Effector CD4-positive, alpha-beta T cell (primary cell): ENCODE data around the gene ABCB4.

Experiments
- DNase-seq: peaks from one replicate; pipeline ENCODE4 v3.0.0-alpha.2; 2020
- total RNA-seq: gene quantifications from one replicate; lab custom pipeline; 2026; lab: John Stamatoyannopoulos, UW

Gene ABCB4
- total RNA-seq: 0.56 reads per million

GRCh38 chr7:87475359-87476178 is at the start of gene ABCB4:
Gene ABCB4 (minus strand): TSS chr7:87475680. CDS start chr7:87475465, 215 bp downstream.
- no peak for DNase-seq

- DNase-seq: no peak
Observed at GRCh38 chr7:87518735-87519134, 43.3 kb upstream of the ABCB4 start.

- DNase-seq: no peak
Observed at GRCh38 chr7:87517891-87518290, 42.4 kb upstream of the ABCB4 start.

GRCh38 chr7:87517136-87517815 is 41.8 kb upstream of the ABCB4 start:
- DNase-seq: no peak

- DNase-seq: no peak
Observed at GRCh38 chr7:87513735-87514335, 38.4 kb upstream of the ABCB4 start.

- no peak for DNase-seq
Observed at GRCh38 chr7:87512906-87513305, 37.4 kb upstream of the ABCB4 start.

GRCh38 chr7:87511510-87511909 is 36.0 kb upstream of the ABCB4 start:
- DNase-seq: no peak

GRCh38 chr7:87510411-87510875 is 35.0 kb upstream of the ABCB4 start:
- no peak for DNase-seq

GRCh38 chr7:87507446-87507845 is 32.0 kb upstream of the ABCB4 start:
- DNase-seq: no peak

GRCh38 chr7:87506246-87507180 is 31.0 kb upstream of the ABCB4 start:
- DNase-seq: no peak

GRCh38 chr7:87505557-87506245 is 30.2 kb upstream of the ABCB4 start:
- no peak for DNase-seq

GRCh38 chr7:87505122-87505521 is 29.6 kb upstream of the ABCB4 start:
- DNase-seq: no peak

- no peak for DNase-seq
Observed at GRCh38 chr7:87499494-87499893, 24.0 kb upstream of the ABCB4 start.

- DNase-seq: no peak
Observed at GRCh38 chr7:87498893-87499292, 23.4 kb upstream of the ABCB4 start.

GRCh38 chr7:87497482-87497881 is 22.0 kb upstream of the ABCB4 start:
- DNase-seq: no peak

GRCh38 chr7:87495366-87495765 is 19.9 kb upstream of the ABCB4 start:
- DNase-seq: no peak

GRCh38 chr7:87494454-87494853 is 19.0 kb upstream of the ABCB4 start:
- DNase-seq: no peak

GRCh38 chr7:87483131-87483530 is 7.7 kb upstream of the ABCB4 start:
- no peak for DNase-seq

- DNase-seq: no peak
Observed at GRCh38 chr7:87482115-87482514, 6.6 kb upstream of the ABCB4 start.

- DNase-seq: no peak
Observed at GRCh38 chr7:87480386-87480785, 4.9 kb upstream of the ABCB4 start.

GRCh38 chr7:87479951-87480350 is 4.5 kb upstream of the ABCB4 start:
- DNase-seq: no peak

- DNase-seq: no peak
Observed at GRCh38 chr7:87476179-87476557, 688 bp upstream of the ABCB4 start.
